NCI-H446 (cell line): ENCODE results near the gene CNOT6.
A peak's percentile ranks its signal among the peaks of the same experiment; 100 is the strongest.

Experiments
- DNase-seq, 2 experiments: peaks; one replicate each; lab custom pipeline; 2025; lab: John Stamatoyannopoulos, UW

The CNOT6 gene

GRCh38 chr5:180601591-180602480, 107.7 kb downstream of the CNOT6 start:
- DNase-seq, result no peak

- no peak for DNase-seq
Measured at GRCh38 chr5:180602481-180603075, 108.4 kb downstream of the CNOT6 start.

DNA sequence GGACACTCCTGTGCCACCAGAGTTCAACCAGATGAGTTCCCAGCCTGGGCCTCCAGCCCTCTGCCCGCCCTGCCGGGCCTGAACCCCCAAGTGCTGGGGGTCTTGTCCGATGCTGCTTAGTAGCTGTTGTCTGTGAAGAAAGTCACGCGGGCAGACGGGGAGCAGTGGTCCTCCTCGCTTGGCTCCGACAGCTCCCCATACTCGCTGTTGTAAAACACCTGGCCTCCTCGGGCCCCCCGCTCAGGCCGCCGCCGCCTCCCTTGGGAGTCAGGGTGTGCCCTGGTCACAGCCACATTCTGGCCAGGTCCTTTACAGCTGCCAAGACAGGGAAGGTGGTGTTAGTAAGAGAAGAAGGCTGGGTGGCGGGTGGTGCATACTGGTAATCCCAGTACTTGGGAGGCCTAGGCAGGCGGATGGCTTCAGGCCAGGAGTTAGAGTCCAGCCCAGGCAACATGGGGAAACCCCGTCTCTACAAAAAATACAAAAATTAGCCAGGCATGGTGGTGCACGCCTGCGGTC, 109.0 kb downstream of the CNOT6 start:
- DNase-seq, result no peak

DNA sequence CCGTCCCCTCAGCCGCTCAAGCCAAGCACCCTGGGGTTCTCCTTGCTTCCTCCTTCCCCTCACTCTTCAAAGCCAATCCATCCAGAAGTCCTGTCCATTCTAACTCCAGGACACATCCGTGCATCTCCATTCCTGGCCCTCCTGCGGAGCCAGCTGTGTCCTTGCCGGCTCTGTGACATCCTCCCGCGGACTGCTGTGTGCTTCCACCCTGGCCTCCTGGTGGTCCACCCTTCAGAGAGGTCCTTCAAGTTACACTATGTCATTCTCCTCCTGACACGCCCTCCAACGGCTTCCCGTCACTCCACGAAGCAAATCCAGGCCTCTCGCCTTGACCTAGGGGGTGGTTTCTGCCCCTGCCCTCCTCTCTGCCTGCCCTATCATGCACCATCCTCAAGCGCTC, 110.1 kb downstream of the CNOT6 start:
- no peak for DNase-seq

GRCh38 chr5:180605554-180606214, 111.5 kb downstream of the CNOT6 start:
- peak; percentile 11 to 56 for DNase-seq

DNA sequence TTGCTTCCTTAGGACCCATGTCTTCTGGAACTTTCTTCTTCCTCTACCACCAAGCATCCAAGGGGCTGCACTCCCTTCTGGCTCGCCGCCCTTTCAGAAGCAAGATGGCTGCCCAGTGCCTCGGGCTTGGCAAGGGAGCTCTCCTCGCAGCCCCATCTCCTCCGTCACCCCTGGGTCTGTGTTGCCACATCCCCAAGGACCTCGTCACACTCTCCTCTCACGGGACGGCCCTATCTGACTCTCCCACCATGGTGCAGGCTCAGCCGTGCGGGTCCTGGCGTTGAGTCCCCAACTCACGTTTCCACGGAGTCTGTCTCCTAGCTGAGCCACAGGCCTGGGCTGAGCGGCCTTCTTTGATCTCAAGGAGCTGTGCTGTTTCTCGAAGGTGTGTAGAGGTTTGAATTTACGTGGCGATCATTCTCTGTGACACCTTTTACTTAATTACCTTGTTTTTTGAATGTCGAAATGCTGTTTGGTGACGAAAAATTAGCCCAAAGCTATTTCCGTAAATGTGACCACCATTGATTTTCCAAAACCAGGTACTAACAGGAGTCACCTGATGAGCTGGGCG, 112.1 kb downstream of the CNOT6 start:
- no peak for DNase-seq

GRCh38 chr5:180607861-180608571, 113.8 kb downstream of the CNOT6 start:
- DNase-seq, result no peak

- no peak for DNase-seq
Measured at GRCh38 chr5:180608572-180609310, 114.6 kb downstream of the CNOT6 start.

DNA sequence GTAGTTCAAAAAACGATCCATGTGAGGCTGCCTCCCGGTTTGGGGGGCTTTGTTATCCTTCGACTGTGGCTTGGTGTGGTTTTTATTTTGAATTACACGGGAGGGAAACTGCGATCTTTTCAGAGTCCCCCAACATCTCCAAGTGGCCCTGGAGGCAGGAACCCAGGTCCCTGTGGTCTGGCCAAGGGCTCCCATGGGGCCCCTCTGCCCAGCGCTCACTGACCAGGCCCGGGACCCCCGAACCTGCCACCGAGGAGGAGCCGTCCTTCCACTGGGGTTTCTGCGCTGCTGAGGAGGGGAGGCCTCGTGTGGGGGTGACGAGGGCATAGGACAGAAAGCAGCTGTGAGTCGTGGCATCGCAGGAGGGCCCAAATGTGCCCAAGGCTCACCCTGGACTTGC, 115.2 kb downstream of the CNOT6 start:
- DNase-seq, result no peak

DNA sequence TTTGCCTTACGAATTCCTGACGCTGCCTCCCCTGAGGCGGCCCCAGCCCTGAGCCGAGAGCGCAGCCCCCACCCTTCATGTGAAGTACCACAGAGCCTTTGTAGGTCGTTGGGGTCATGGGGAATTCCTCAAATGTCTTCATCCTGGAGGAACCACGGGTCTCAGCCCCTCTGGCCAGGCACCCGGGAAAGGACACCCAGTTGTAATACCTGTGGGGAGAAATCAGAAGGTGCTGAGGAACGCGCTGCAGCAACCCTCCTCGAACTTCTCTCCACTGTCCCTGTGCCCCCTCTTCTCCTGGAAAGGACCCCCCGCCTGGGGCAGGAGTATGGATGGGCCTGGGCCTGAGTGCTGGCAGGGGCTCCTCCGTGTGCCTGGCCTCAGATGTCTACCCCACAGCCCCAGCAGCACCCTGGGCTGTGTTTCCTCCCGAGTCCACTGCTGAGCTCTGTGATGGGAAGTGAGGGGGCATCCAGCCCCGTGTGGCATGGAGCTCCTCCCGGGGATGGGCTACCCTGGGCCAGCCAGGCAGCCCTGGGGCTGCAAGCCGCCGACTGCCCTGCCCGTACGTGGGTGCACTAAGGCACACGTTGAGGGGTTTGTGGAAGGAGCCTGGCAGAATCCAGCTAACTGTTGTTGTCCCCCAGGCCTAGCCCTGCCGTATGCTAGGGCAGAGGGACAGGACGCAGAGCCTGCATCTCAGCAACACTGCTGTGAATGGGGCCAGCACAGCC, 115.8 kb downstream of the CNOT6 start:
- DNase-seq, result no peak

- DNase-seq, result no peak
Measured at GRCh38 chr5:180611140-180611850, 117.1 kb downstream of the CNOT6 start.

DNA sequence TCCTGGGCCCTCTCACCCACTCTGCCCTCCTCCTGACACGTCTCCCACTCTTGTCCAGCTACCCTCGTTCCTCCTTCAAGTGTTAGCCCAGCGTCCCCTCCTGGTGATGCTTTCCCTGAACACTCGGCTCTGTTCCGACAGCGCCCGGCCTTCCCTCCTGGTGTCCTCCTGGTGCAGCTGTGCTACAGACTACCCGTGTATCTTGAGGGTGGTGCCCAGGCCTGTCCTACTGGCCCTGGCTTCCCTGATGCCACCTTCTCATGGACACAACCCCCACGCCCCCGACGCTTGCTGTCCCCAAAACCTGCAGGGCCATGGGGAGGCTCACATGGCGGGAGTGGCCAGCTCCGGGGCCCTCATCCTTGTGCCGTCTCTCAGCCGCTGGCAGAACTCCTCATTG, 118.5 kb downstream of the CNOT6 start:
- no peak for DNase-seq

- no peak for DNase-seq
Measured at GRCh38 chr5:180613188-180613813, 119.1 kb downstream of the CNOT6 start.

- no peak for DNase-seq
Measured at GRCh38 chr5:180613814-180614188, 119.6 kb downstream of the CNOT6 start.

DNA sequence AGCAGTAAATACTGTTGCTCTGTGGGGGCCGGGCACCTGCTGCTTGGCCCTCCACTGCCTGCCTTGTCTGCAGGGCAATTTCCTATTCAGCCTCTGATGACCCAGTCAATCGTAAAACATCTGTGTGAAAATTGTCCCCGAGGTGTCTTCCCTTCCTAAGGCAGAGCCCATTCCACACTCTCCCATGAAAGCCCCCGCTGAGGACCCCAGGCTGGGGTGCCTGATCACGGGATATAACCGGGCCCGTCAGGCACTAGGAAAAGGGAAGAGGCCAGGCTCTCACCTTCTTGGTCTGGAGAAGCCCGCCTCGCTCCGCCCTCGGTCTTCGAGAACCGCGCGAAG, 124.3 kb downstream of the CNOT6 start:
- DNase-seq, result no peak

DNA sequence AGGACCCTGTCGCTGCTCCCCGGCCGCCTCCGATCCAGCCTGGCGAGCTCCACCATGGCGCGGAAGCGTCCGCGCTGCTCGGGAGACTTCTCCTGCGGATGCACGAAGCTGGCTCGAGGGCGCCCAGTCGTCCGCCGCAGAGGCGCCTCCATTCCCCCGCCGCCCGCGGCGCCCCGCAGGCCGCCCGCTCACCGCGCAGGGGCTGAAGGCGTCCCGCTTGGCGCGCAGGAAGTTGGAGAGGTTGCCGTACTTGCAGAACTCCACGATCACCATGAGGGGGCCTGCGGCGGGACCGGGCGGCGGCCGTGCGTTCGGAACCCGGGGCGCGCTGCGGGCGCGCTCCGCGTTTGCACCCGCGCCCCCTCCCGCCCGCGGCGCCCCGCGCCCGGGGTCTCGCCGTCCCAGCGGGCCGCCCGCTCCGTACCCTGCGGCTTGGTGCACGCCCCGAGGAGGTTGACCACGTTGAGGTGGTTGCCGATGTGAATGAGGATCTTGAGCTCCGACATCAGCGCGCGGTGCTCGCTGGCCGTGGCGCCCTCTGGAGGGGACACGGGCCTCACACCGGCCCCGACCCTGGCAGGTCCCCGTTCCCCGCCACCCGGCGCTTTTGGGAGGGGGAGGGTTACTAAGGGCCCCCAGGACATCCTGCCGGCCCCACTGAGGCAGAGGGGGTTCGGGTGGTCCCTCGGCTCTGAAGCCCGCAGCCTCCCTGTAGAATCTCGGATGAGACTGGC, 124.8 kb downstream of the CNOT6 start:
- no peak for DNase-seq

GRCh38 chr5:180619563-180619915, 125.4 kb downstream of the CNOT6 start:
- no peak for DNase-seq

DNA sequence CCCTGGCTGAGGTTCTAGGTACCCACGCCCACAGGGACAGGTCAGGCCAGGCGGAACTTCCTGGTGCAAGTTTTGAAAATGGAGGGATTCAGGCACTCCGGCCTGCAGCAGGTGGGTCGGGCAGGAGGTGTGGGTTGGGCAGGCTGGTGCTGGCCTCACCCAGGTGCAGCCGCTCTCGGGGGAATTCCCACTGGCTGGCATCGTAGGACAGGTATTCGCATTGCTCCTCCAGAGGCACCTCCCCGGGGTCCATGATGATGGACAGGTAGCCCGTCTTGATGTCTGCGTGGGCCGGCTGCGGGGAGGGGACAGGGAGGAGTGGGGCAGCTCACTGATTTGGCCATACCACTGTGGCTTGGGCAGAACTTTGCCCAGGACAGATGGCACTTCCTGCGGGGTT, 125.8 kb downstream of the CNOT6 start:
- no peak for DNase-seq

GRCh38 chr5:180621311-180621710, 127.1 kb downstream of the CNOT6 start:
- DNase-seq, result no peak
